ENCODE data around the gene PARP11. TPM values are rescaled to one million over a fixed set of nuclear protein-coding genes. Genes with fewer than 3 reads are reported as not detected.

Gene PARP11
- total and polyA plus RNA-seq, 2 of the 8 experiments (the other 6 are each of a cell fraction or from before 2014, with no cell fraction given), result 4.2 to 13.3 TPM

DNA sequence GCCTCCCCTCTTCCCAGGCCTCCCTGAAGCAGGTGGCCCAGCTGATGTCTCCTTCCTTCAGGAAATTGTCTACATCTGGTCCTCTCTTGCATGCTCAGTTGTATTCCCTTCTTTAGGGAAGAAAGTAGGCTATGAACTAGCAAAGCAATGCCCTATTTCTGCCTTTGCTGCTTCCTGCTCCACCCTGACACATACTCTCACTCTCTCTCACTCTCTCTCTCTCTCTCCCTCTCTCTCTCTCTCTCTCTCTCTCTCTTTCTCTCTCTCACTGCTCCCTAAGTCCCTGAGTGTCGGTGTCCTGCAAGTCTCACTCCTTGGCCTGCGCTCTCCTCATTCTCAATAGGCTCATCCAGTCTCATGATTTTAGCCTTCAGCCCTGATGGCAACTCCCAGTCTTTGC, 19.4 kb upstream of the PARP11 start:
- Histone ChIP-seq H3K36me3 (ENCODE audit: control insufficient read depth in 2 of 4, insufficient read depth in 4 of 4, low read length in 3 of 4) (no peaks in the 10 kb centered on the region), H2BK120ac (replicated peaks; ENCODE audit: low read depth, low read length) (no peak overlapping the region), H4K8ac (ENCODE audit: extremely low read depth, insufficient read depth, low read length) (no peak overlapping the region), H3K9ac (replicated peaks in 1 of 4; ENCODE audit: extremely low read depth in 1 of 4, low read depth in 3 of 4, low read length in 3 of 4) (no peak overlapping the region), H2AFZ (ENCODE audit: low read length) (no peak overlapping the region), H3K4me1 (replicated peaks in 1 of 4; ENCODE audit: control insufficient read depth in 3 of 4, insufficient read depth in 4 of 4, low read length in 3 of 4) (no peaks in the 10 kb centered on the region), H3K27ac (ENCODE audit: low read depth, low read length) (no peak overlapping the region), H2BK15ac (ENCODE audit: low read length) (no peak overlapping the region), H3K14ac (ENCODE audit: insufficient read length) (no peak overlapping the region), H3K4me2 (ENCODE audit: insufficient read depth in 1 of 2, low read depth in 2 of 2, low read length in 2 of 2) (no peak overlapping the region), H2BK20ac (ENCODE audit: low read length) (no peak overlapping the region), H4K20me1 (replicated peaks in 1 of 2; ENCODE audit: control insufficient read depth in 1 of 2, insufficient read depth in 2 of 2, low read length in 2 of 2) (no peaks in the 10 kb centered on the region), H4K91ac (replicated peaks; ENCODE audit: insufficient read length, low read length) (no peak overlapping the region), H3K4me3 (ENCODE audit: extremely low read depth in 1 of 4, insufficient read depth in 2 of 4, low read depth in 3 of 4, low read length in 4 of 4) (no peak overlapping the region), H3K56ac (replicated peaks; ENCODE audit: insufficient read length, low read depth, low read length) (no peak overlapping the region), H2BK12ac (ENCODE audit: low read depth, low read length) (no peak overlapping the region), H3K9me3 (ENCODE audit: insufficient read depth in 2 of 2, low read depth in 1 of 2, low read length in 1 of 2) (no peaks in the 10 kb centered on the region), H3K4ac (replicated peaks; ENCODE audit: insufficient read length, low read depth, low read length) (no peak overlapping the region), H3K18ac (ENCODE audit: extremely low read depth, low read length) (no peak overlapping the region), H3K23ac (ENCODE audit: insufficient read length) (no peak overlapping the region), H3K23me2 (ENCODE audit: low read depth, low read length) (no peaks in the 10 kb centered on the region), H4K5ac (ENCODE audit: insufficient read length, low read depth, low read length) (no peak overlapping the region), H2AK5ac (ENCODE audit: low read depth, low read length) (no peak overlapping the region), H2BK5ac (ENCODE audit: low read depth, low read length) (no peak overlapping the region; the same call in 1 of the 2 replicates), H3K79me2 (ENCODE audit: control insufficient read depth in 1 of 2, insufficient read depth in 2 of 2, low read length in 2 of 2) (no peaks in the 10 kb centered on the region), H3K27me3 (replicated peaks in 1 of 4; ENCODE audit: control insufficient read depth in 3 of 4, extremely low read depth in 1 of 4, insufficient read depth in 3 of 4, low read length in 3 of 4) (no peaks in the 10 kb centered on the region), H3K79me1 (ENCODE audit: low read depth, low read length) (no peaks in the 10 kb centered on the region)
- no peak for DNase-seq (ENCODE audit: low read depth in 1 of 2, low spot score in 2 of 2)
- ChIA-PET POLR2A (ENCODE audit: partially characterized antibody) (no interaction called here), CTCF (ENCODE audit: partially characterized antibody) (interaction anchor here (0.8 to 4.7 kb wide), 3 partner anchors 13 to 384 kb away, joined by 3 to 26 read pairs (median 6); no protein-coding TSS in a partner anchor)
- WGBS, 2 experiments (ENCODE audit: extremely low coverage in 1 of 2, insufficient coverage in 1 of 2, insufficient read length in 1 of 2, insufficient replicate concordance in 2 of 2, low coverage in 1 of 2, low lambda C conversion rate in 2 of 2, missing lambda C conversion rate in 1 of 2), result 89% methylated on average over 2 of the region's 2 CpGs; no CpG with 5 or more reads in 1 of the 2 experiments
- no peak for FAIRE-seq
- no peak for TF ChIP-seq HDAC6 (IDR thresholded peaks at IDR 0.05; ENCODE audit: low read depth, low read length)
- no peak for TF ChIP-seq SUZ12 (IDR thresholded peaks at IDR 0.05; ENCODE audit: low read length)
- TF ChIP-seq, protein P1, sequence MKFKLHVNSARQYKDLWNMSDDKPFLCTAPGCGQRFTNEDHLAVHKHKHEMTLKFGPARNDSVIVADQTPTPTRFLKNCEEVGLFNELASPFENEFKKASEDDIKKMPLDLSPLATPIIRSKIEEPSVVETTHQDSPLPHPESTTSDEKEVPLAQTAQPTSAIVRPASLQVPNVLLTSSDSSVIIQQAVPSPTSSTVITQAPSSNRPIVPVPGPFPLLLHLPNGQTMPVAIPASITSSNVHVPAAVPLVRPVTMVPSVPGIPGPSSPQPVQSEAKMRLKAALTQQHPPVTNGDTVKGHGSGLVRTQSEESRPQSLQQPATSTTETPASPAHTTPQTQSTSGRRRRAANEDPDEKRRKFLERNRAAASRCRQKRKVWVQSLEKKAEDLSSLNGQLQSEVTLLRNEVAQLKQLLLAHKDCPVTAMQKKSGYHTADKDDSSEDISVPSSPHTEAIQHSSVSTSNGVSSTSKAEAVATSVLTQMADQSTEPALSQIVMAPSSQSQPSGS (IDR thresholded peaks at IDR 0.05; ENCODE audit: low read length), result no peak
- no peak for TF ChIP-seq SP1 (IDR thresholded peaks at IDR 0.05; ENCODE audit: low read depth, low read length)
- TF ChIP-seq MAFK (IDR thresholded peaks at IDR 0.05; ENCODE audit: low read depth, low read length), result no peak
